Measurements from ENCODE around the gene TP53BP1. TPM values are rescaled to one million over a fixed set of nuclear protein-coding genes. Genes with fewer than 3 reads are reported as not detected.

Gene TP53BP1
- total RNA-seq, 1 donor from 2014 or later: 46.6 TPM

GRCh38 chr15:43516185-43516584 lies 23.2 kb upstream of the TP53BP1 start:
- no peaks in the 10 kb centered on the region for H3K9me3 Mint-ChIP-seq
- H3K27me3 Mint-ChIP-seq (ENCODE audit: low read depth): peaks cover 40% of the 10 kb centered on the region
- intact Hi-C loops (cut with micrococcal nuclease): no loop called here
- peaks cover 67% of the 10 kb centered on the region for H3K4me1 Mint-ChIP-seq (ENCODE audit: low read depth)
- peaks cover 6% of the 10 kb centered on the region for H3K36me3 Mint-ChIP-seq (ENCODE audit: low read depth)
- no peak overlapping the region for H3K27ac Mint-ChIP-seq
- no peak overlapping the region for H3K4me3 Mint-ChIP-seq (ENCODE audit: low read depth)
- no peak for DNase-seq (ENCODE audit: low spot score)

- peaks cover 42% of the 10 kb centered on the region for H3K27me3 Mint-ChIP-seq (ENCODE audit: low read depth)
- intact Hi-C loops (cut with micrococcal nuclease): no loop called here
- peaks cover 6% of the 10 kb centered on the region for H3K36me3 Mint-ChIP-seq (ENCODE audit: low read depth)
- no peak overlapping the region for H3K27ac Mint-ChIP-seq
- H3K4me1 Mint-ChIP-seq (ENCODE audit: low read depth): peaks cover 68% of the 10 kb centered on the region
- no peak for DNase-seq (ENCODE audit: low spot score)
- no peak overlapping the region for H3K4me3 Mint-ChIP-seq (ENCODE audit: low read depth)
- H3K9me3 Mint-ChIP-seq: no peaks in the 10 kb centered on the region
Measured at GRCh38 chr15:43515741-43516140, 22.8 kb upstream of the TP53BP1 start.

DNA sequence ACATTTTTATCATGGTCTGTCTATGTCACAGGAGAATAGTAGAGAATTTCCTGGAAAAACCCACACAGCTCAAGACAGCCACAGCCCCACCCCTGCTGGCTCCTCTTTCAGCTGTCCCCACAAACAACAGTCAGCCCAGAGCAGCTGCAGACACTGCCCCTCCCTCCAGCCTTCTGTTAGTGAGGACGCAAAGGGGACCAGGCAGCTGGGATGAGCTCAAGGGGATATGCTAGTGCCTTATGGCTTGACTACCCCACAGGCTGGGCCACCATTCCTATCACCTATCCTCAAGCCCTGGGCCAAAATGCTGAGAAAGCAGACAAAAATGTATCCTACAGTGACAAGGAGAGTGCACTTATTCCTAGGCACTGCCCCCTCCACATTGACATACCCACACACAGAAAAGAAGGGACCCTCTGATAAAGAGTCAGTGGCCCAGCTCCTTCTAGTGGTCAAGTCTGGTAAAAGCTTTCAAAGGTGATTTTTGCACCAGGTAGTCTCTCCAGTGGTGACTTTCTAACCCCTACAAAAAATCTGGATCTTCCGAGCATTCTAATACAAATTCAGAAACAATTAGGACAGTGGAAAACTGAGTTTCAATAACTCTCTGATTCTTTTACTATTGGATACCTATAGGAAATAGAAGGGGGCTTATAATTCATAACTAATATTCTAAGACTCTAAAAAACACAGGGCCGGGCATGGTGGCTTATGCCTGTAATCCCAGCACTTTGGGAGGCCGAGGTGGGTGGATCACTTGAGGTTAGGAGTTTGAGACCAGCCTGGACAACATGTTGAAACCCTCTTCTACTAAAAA lies 21.5 kb upstream of the TP53BP1 start:
- H3K36me3 Mint-ChIP-seq (ENCODE audit: low read depth): peaks cover 6% of the 10 kb centered on the region
- DNase-seq (ENCODE audit: low spot score): no peak
- no peaks in the 10 kb centered on the region for H3K9me3 Mint-ChIP-seq
- H3K27ac Mint-ChIP-seq: no peak overlapping the region
- peaks cover 37% of the 10 kb centered on the region for H3K27me3 Mint-ChIP-seq (ENCODE audit: low read depth)
- intact Hi-C loops (cut with micrococcal nuclease): no loop called here
- peaks cover 76% of the 10 kb centered on the region for H3K4me1 Mint-ChIP-seq (ENCODE audit: low read depth)
- peak overlapping the region; percentile 33 for H3K4me3 Mint-ChIP-seq (ENCODE audit: low read depth)

DNA sequence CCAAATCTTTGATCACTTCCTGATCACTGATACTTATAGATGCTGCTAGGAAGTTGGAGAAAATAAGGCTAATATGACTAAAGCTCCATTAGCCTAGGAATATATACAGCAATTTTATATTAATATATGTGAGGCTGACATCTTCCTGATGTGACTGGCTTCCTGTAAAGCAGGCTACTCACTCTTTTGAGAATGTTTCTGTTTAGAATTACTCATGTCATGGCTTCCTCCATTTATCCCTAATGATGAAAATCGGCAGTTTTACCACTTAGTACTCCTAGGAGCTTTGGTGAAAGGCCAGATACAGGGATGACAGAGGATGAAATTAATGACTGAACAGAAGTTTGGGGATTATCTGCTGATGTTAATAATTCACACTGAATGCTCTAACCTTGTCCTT lies 20.6 kb upstream of the TP53BP1 start:
- intact Hi-C loops (cut with micrococcal nuclease): no loop called here
- peaks cover 72% of the 10 kb centered on the region for H3K4me1 Mint-ChIP-seq (ENCODE audit: low read depth)
- peak overlapping the region; percentile 11 for H3K4me3 Mint-ChIP-seq (ENCODE audit: low read depth)
- H3K27me3 Mint-ChIP-seq (ENCODE audit: low read depth): peaks cover 30% of the 10 kb centered on the region
- H3K36me3 Mint-ChIP-seq (ENCODE audit: low read depth): peaks cover 6% of the 10 kb centered on the region
- H3K27ac Mint-ChIP-seq: peak overlapping the region; percentile 2
- DNase-seq (ENCODE audit: low spot score): no peak
- H3K9me3 Mint-ChIP-seq: no peaks in the 10 kb centered on the region

GRCh38 chr15:43511012-43511885 lies 18.3 kb upstream of the TP53BP1 start:
- Mint-ChIP-seq H3K27ac (peak overlapping the region; percentile 51), H3K27me3 (ENCODE audit: low read depth) (peaks cover 14% of the 10 kb centered on the region), H3K4me1 (ENCODE audit: low read depth) (peaks cover 55% of the 10 kb centered on the region), H3K9me3 (no peaks in the 10 kb centered on the region), H3K36me3 (ENCODE audit: low read depth) (peaks cover 6% of the 10 kb centered on the region), H3K4me3 (ENCODE audit: low read depth) (peak overlapping the region; percentile 89)
- DNase-seq (ENCODE audit: low spot score): no peak
- intact Hi-C loops (cut with micrococcal nuclease): loop anchor here (2.0 kb wide), 1 partner anchor 70 kb away; no protein-coding TSS in a partner anchor

DNA sequence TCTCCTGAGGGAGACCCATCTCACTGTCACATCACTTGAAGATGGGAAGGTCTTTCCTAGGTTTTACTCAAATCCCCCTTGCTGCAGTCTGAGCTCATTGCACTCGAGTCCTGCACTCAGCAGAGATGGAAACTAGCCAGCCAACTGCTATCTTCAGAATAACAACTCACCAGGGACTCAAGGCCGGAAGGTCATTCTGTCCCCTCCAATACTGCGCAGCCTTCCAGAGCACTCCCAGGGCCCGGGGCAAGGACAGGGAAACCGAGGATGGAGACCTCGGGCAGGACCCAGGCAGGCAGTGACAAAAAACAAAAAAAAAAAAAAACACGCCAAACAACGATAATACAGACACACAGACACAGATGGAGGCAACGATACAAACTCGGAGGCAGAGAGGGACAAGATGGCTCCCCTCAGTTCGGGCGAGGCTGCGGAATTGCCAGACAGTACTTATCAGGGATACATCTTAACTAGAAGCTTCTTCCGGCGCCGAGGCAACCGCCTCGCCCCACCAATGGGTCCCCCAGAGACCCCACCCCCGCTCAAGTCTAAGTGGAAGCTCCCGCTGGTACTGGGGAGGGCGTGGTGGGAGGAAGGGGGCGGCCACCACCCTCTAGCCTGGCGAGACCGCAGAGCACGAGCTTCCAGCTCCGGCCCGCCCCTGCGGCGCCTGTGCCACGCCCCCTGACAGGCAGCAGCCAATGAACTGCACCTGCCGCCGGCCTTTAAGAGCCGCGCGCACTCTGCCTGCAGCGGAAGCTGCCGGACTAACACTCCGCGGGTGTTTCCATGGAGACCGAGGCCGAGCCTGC lies 17.4 kb upstream of the TP53BP1 start:
- H3K4me3 Mint-ChIP-seq (ENCODE audit: low read depth): peak overlapping the region; percentile 89

DNA sequence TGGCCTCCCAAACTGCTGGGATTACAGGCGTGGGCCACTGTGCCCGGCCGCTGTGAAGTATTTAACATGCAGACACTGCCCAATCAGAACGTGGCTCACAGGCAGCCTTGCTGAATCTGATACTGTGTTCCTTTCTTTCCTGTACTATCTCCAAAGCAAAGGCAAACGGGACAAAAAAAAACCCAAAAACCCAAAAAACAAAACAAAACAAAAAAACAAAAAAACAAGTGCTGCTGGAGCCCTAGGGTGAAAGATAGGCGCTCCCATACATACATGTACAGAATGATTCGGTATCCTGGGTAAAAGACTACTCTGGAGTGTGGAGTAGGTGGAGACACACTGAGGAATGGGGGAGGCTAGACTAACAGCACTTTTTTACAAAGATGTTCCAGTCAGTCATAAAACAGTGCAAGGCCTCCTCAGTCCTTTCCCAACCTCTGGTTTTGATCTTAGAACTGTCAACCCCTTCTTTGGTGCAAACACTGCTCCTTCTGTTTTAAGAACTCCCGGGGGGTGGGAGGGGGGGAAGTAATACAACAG lies 16.8 kb upstream of the TP53BP1 start:
- no peak for DNase-seq (ENCODE audit: low spot score)
- H3K27ac Mint-ChIP-seq: peak overlapping the region; percentile 89
- intact Hi-C loops (cut with micrococcal nuclease): loop anchor here (1.0 to 2.0 kb wide), 3 partner anchors 16 to 179 kb away; partner anchors contain the start of genes LCMT2 and TP53BP1
- peaks cover 6% of the 10 kb centered on the region for H3K36me3 Mint-ChIP-seq (ENCODE audit: low read depth)
- H3K27me3 Mint-ChIP-seq (ENCODE audit: low read depth): peaks cover 12% of the 10 kb centered on the region
- H3K4me3 Mint-ChIP-seq (ENCODE audit: low read depth): peak overlapping the region; percentile 89
- H3K9me3 Mint-ChIP-seq: no peaks in the 10 kb centered on the region
- H3K4me1 Mint-ChIP-seq (ENCODE audit: low read depth): peaks cover 45% of the 10 kb centered on the region

More for the DNA sequence above, 17.4 kb upstream of the TP53BP1 start:
- intact Hi-C loops (cut with micrococcal nuclease): loop anchor here (1.0 to 2.0 kb wide), 3 partner anchors 17 to 180 kb away; partner anchors contain the start of genes LCMT2 and TP53BP1
- H3K27ac Mint-ChIP-seq: peak overlapping the region; percentile 89
- H3K36me3 Mint-ChIP-seq (ENCODE audit: low read depth): peaks cover 6% of the 10 kb centered on the region
- H3K27me3 Mint-ChIP-seq (ENCODE audit: low read depth): peaks cover 12% of the 10 kb centered on the region
- peaks cover 47% of the 10 kb centered on the region for H3K4me1 Mint-ChIP-seq (ENCODE audit: low read depth)
- peak; percentile 99 for DNase-seq (ENCODE audit: low spot score)
- H3K9me3 Mint-ChIP-seq: no peaks in the 10 kb centered on the region

DNA sequence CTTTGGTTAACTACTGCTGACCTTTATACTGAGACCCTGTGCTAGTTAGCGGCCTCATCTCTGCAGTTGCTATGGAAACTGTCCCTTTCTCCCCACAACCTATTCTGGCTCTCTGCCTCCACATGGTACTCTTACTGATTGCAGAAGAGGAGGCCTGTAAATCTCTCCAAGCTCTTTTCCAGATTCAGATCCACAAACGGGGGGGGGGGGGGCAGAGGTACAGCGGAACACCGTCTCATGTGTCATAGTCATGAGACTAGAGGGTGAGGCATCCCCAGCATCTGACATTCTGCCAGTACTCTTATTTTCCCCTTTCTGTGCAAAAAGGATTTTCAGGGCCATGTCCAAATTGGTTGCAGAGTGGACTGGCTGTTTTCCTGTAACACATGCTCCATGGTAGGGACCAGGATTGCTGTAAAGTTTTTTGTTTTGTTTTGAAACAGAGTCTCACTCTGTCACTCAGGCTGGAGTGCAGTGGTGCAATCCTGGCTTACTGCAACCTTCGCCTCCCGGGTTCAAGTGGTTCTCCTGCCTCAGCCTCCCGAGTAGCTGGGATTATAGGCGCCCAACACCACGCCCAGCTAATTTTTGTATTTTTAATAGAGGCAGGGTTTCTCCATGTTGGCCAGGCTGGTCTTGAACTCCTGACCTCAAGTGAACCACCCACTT lies 16.2 kb upstream of the TP53BP1 start:
- Mint-ChIP-seq H3K36me3 (ENCODE audit: low read depth) (peaks cover 6% of the 10 kb centered on the region), H3K27ac (no peak overlapping the region), H3K4me3 (ENCODE audit: low read depth) (peak overlapping the region; percentile 89), H3K4me1 (ENCODE audit: low read depth) (peaks cover 39% of the 10 kb centered on the region), H3K9me3 (no peaks in the 10 kb centered on the region), H3K27me3 (ENCODE audit: low read depth) (peaks cover 12% of the 10 kb centered on the region)
- intact Hi-C loops (cut with micrococcal nuclease): no loop called here
- DNase-seq (ENCODE audit: low spot score): no peak

GRCh38 chr15:43508421-43508820 lies 15.5 kb upstream of the TP53BP1 start:
- intact Hi-C loops (cut with micrococcal nuclease): no loop called here
- Mint-ChIP-seq H3K27ac (no peak overlapping the region), H3K4me1 (ENCODE audit: low read depth) (peaks cover 32% of the 10 kb centered on the region), H3K27me3 (ENCODE audit: low read depth) (peaks cover 12% of the 10 kb centered on the region), H3K9me3 (no peaks in the 10 kb centered on the region), H3K36me3 (ENCODE audit: low read depth) (peaks cover 6% of the 10 kb centered on the region), H3K4me3 (ENCODE audit: low read depth) (peak overlapping the region; percentile 28)
- DNase-seq (ENCODE audit: low spot score): no peak

- intact Hi-C loops (cut with micrococcal nuclease): no loop called here
- no peak overlapping the region for H3K4me3 Mint-ChIP-seq (ENCODE audit: low read depth)
- no peaks in the 10 kb centered on the region for H3K36me3 Mint-ChIP-seq (ENCODE audit: low read depth)
- H3K4me1 Mint-ChIP-seq (ENCODE audit: low read depth): peaks cover 16% of the 10 kb centered on the region
- DNase-seq (ENCODE audit: low spot score): no peak
- no peak overlapping the region for H3K27ac Mint-ChIP-seq
- no peaks in the 10 kb centered on the region for H3K27me3 Mint-ChIP-seq (ENCODE audit: low read depth)
- no peaks in the 10 kb centered on the region for H3K9me3 Mint-ChIP-seq
Measured at GRCh38 chr15:43505738-43506137, 12.8 kb upstream of the TP53BP1 start.

DNA sequence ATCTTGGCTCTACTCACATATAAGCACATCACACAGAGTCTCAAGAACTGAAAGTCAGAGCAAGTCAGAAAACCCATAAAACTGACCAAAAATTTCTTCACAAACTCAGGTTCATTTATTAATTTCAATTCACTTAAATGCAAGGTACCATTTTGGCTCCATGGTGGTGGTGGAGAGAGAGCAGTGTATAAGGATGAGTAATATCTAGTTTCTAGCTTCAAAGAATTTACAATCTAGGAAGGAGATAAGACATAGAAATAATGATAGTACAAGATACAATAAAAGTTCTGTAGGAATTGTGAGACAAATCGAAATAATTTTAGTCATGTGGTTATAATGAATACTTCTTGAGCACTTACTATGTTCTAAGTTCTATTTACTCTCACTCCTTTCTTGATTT lies 6.7 kb upstream of the TP53BP1 start:
- no peak overlapping the region for H3K4me3 Mint-ChIP-seq (ENCODE audit: low read depth)
- no peaks in the 10 kb centered on the region for H3K27me3 Mint-ChIP-seq (ENCODE audit: low read depth)
- peaks cover 3% of the 10 kb centered on the region for H3K36me3 Mint-ChIP-seq (ENCODE audit: low read depth)
- H3K4me1 Mint-ChIP-seq (ENCODE audit: low read depth): peaks cover 9% of the 10 kb centered on the region
- intact Hi-C loops (cut with micrococcal nuclease): no loop called here
- H3K27ac Mint-ChIP-seq: no peak overlapping the region
- no peaks in the 10 kb centered on the region for H3K9me3 Mint-ChIP-seq
- no peak for DNase-seq (ENCODE audit: low spot score)
